ENCODE data around the gene GPR137B. TPM values are rescaled to one million over a fixed set of nuclear protein-coding genes. Genes with fewer than 3 reads are reported as not detected.

The GPR137B gene
- total RNA-seq, 1 experiment from 2014 or later, result 26.8 TPM

DNA sequence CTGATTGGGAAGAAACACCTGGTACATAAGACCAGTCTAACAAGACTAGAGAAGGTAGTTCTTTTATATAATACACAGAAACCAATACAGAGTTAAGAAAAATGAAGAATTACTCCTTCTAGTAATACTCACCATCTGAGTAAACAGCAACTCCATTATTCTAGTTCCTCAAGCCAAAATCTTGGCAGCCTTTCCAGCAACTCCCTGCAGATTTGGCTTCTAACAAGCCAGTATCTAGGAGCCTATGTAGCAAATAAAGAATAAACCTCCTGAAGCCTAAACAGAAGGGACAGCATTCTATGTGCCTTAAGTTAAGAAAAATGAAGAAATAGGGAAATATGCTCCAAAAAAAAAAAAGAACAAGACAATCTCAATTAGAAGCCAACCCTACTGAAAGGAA, 114.9 kb downstream of the GPR137B start:
- H3K4me1 ChIP-seq (ENCODE audit: low read length), result no peaks in the 10 kb centered on the region
- no peaks in the 10 kb centered on the region for H3K9me2 ChIP-seq (replicated peaks; ENCODE audit: insufficient read depth, low read length)
- H3K9ac ChIP-seq (ENCODE audit: low read length), result no peak overlapping the region
- H4K20me1 ChIP-seq (ENCODE audit: insufficient read depth, low read depth, low read length), result no peaks in the 10 kb centered on the region
- no peak for DNase-seq
- H2AFZ ChIP-seq (ENCODE audit: low read length), result no peak overlapping the region
- no peaks in the 10 kb centered on the region for H3K36me3 ChIP-seq (ENCODE audit: insufficient read depth, low read length)
- H3K27me3 ChIP-seq (ENCODE audit: low read length), result no peaks in the 10 kb centered on the region
- no peak overlapping the region for H3K27ac ChIP-seq (ENCODE audit: low read length)
- no peak overlapping the region for H3K4me3 ChIP-seq (ENCODE audit: low read length)
- no peaks in the 10 kb centered on the region for H3K9me3 ChIP-seq (ENCODE audit: low read length)
- H3K4me2 ChIP-seq (ENCODE audit: low read depth, low read length, poor library complexity, severe bottlenecking), result no peak overlapping the region
- no peaks in the 10 kb centered on the region for H3K79me2 ChIP-seq (ENCODE audit: low read length)

- H3K79me2 ChIP-seq (ENCODE audit: low read length), result no peaks in the 10 kb centered on the region
- no peak overlapping the region for H2AFZ ChIP-seq (ENCODE audit: low read length)
- no peaks in the 10 kb centered on the region for H3K36me3 ChIP-seq (ENCODE audit: insufficient read depth, low read length)
- no peaks in the 10 kb centered on the region for H3K9me2 ChIP-seq (replicated peaks; ENCODE audit: insufficient read depth, low read length)
- no peaks in the 10 kb centered on the region for H3K9me3 ChIP-seq (ENCODE audit: low read length)
- no peak overlapping the region for H3K27ac ChIP-seq (ENCODE audit: low read length)
- H3K9ac ChIP-seq (ENCODE audit: low read length), result no peak overlapping the region
- H3K27me3 ChIP-seq (ENCODE audit: low read length), result no peaks in the 10 kb centered on the region
- DNase-seq, result no peak
- no peaks in the 10 kb centered on the region for H4K20me1 ChIP-seq (ENCODE audit: insufficient read depth, low read depth, low read length)
- H3K4me1 ChIP-seq (ENCODE audit: low read length), result no peaks in the 10 kb centered on the region
- no peak overlapping the region for H3K4me2 ChIP-seq (ENCODE audit: low read depth, low read length, poor library complexity, severe bottlenecking)
- no peak overlapping the region for H3K4me3 ChIP-seq (ENCODE audit: low read length)
These were observed 115.8 kb downstream of the GPR137B start for GRCh38 chr1:236258114-236258622.

Other genes starting within 250 kb of the GPR137B start
- gene NID1, start 77.4 kb upstream of the GPR137B start, total RNA-seq (2014; rRNA removed; shearing (Covaris generic); ENCODE audit: low replicate concordance), result not detected in 2 replicates
- 0.76 and 0.82 TPM in 2 replicates for gene ERO1B, start 139.4 kb downstream of the GPR137B start, total RNA-seq (2014; rRNA removed; shearing (Covaris generic); ENCODE audit: low replicate concordance)

All from Karpas-422 (cell line).